GM12892 (cell line): ENCODE data around the gene KHDRBS2.

ENCODE experiments used
- POLR2A ChIP-seq: IDR thresholded peaks from 2 replicates; pipeline ENCODE4 v1.6.1; 2011; ENCODE audit warnings: low read depth, low read length, control low read depth
- TAF1 ChIP-seq: IDR thresholded peaks from 2 replicates; pipeline ENCODE4 v1.6.1; 2011; ENCODE audit warnings: low read depth, mild to moderate bottlenecking, control low read depth, low read length, borderline replicate concordance

DNA sequence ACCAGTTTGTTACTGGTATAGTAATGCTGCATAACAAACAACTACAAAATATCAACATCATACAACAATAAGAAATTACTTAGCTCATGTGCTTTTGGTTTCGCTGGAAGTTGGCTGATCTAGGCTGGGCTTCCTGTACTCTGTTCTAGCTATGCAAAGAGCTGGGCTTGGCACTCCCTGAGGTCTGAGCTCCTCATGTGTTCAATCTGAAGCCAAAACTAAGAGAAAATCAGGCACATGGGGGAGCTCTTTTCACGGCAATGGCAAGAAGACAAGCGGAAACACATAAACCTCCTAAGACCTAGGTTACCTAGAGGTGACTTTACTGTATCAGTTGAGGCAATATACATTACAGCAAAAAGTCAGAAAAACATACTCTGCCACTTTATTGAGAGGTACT is 574.2 kb downstream of the KHDRBS2 start:
- TF ChIP-seq POLR2A (no peak), TAF1 (no peak)
